Measurements from ENCODE around the gene ERP44.
"Not testable (repeated sequence)": the region's sequence is repeated elsewhere in the genome, so short reads cannot be mapped to it uniquely, and the experiment has no call there.

DNA sequence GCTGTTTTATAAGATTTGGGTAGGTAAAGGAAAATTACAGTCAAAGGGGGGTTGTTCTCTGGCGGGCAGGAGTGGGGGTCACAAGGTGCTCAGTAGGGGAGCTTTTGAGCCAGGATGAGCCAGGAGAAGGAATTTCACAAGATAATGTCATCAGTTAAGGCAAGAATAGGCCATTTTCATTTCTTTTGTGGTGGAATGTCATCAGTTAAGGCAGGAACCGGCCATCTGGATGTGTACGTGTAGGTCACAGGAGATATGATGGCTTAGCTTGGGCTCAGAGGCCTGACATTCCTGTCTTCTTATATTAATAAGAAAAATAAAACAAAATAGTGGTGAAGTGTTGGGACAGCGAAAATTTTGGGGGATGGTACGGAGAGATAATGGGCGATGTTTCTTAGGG is 41.5 kb upstream of the ERP44 start:
- TF ChIP-seq, protein P1, sequence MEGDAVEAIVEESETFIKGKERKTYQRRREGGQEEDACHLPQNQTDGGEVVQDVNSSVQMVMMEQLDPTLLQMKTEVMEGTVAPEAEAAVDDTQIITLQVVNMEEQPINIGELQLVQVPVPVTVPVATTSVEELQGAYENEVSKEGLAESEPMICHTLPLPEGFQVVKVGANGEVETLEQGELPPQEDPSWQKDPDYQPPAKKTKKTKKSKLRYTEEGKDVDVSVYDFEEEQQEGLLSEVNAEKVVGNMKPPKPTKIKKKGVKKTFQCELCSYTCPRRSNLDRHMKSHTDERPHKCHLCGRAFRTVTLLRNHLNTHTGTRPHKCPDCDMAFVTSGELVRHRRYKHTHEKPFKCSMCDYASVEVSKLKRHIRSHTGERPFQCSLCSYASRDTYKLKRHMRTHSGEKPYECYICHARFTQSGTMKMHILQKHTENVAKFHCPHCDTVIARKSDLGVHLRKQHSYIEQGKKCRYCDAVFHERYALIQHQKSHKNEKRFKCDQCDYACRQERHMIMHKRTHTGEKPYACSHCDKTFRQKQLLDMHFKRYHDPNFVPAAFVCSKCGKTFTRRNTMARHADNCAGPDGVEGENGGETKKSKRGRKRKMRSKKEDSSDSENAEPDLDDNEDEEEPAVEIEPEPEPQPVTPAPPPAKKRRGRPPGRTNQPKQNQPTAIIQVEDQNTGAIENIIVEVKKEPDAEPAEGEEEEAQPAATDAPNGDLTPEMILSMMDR (IDR thresholded peaks at IDR 0.05), result not testable (repeated sequence)
- TF ChIP-seq POLR2A (IDR thresholded peaks at IDR 0.05), result not testable (repeated sequence)

Measured in right lobe of liver (tissue), 4 donors.